SK-N-SH (cell line): Measurements from ENCODE around the gene DENND5A.

Source experiments
- PBX3 ChIP-seq: IDR thresholded peaks from 2 replicates; pipeline ENCODE4; 2012
- SMC3 ChIP-seq: IDR thresholded peaks from 2 replicates; pipeline ENCODE4 v1.6.1; 2012; ENCODE audit warnings: low read depth, low read length, improper control_type of control experiment
- TAF1 ChIP-seq: IDR thresholded peaks from 2 replicates; pipeline ENCODE4 v1.6.1; 2012; ENCODE audit warnings: low read depth, mild to moderate bottlenecking, low read length, moderate library complexity, borderline replicate concordance
- TF ChIP-seq, protein P1 (sequence below): fragments of 200-600 bp; sonication (generic); IDR thresholded peaks from 2 replicates; pipeline ENCODE4 v1.6.1; 2017; ENCODE audit warnings: antibody characterized with exemption, mild to moderate bottlenecking, moderate library complexity
- TF ChIP-seq, protein P2 (sequence below): IDR thresholded peaks from 2 replicates; pipeline ENCODE4 v1.6.1; 2012; ENCODE audit warnings: mild to moderate bottlenecking, low read depth, low read length, moderate library complexity

GRCh38 chr11:9231848-9232177, 33.3 kb downstream of the DENND5A start:
- TF ChIP-seq, protein P1, sequence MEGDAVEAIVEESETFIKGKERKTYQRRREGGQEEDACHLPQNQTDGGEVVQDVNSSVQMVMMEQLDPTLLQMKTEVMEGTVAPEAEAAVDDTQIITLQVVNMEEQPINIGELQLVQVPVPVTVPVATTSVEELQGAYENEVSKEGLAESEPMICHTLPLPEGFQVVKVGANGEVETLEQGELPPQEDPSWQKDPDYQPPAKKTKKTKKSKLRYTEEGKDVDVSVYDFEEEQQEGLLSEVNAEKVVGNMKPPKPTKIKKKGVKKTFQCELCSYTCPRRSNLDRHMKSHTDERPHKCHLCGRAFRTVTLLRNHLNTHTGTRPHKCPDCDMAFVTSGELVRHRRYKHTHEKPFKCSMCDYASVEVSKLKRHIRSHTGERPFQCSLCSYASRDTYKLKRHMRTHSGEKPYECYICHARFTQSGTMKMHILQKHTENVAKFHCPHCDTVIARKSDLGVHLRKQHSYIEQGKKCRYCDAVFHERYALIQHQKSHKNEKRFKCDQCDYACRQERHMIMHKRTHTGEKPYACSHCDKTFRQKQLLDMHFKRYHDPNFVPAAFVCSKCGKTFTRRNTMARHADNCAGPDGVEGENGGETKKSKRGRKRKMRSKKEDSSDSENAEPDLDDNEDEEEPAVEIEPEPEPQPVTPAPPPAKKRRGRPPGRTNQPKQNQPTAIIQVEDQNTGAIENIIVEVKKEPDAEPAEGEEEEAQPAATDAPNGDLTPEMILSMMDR = no peak
- no peak for TF ChIP-seq SMC3
- TF ChIP-seq, protein P2, sequence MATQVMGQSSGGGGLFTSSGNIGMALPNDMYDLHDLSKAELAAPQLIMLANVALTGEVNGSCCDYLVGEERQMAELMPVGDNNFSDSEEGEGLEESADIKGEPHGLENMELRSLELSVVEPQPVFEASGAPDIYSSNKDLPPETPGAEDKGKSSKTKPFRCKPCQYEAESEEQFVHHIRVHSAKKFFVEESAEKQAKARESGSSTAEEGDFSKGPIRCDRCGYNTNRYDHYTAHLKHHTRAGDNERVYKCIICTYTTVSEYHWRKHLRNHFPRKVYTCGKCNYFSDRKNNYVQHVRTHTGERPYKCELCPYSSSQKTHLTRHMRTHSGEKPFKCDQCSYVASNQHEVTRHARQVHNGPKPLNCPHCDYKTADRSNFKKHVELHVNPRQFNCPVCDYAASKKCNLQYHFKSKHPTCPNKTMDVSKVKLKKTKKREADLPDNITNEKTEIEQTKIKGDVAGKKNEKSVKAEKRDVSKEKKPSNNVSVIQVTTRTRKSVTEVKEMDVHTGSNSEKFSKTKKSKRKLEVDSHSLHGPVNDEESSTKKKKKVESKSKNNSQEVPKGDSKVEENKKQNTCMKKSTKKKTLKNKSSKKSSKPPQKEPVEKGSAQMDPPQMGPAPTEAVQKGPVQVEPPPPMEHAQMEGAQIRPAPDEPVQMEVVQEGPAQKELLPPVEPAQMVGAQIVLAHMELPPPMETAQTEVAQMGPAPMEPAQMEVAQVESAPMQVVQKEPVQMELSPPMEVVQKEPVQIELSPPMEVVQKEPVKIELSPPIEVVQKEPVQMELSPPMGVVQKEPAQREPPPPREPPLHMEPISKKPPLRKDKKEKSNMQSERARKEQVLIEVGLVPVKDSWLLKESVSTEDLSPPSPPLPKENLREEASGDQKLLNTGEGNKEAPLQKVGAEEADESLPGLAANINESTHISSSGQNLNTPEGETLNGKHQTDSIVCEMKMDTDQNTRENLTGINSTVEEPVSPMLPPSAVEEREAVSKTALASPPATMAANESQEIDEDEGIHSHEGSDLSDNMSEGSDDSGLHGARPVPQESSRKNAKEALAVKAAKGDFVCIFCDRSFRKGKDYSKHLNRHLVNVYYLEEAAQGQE = no peak
- no peak for TF ChIP-seq PBX3
- no peak for TF ChIP-seq TAF1
